Urothelium cell line (cell line): ENCODE measurements around the gene VAV2.

ENCODE experiments used
- DNase-seq: peaks from one replicate; pipeline ENCODE4 v3.0.0; 2011; ENCODE audit warnings: low spot score, mixed read lengths
- FAIRE-seq: peaks from 2 replicates; lab custom pipeline; 2011; peaks lifted over from hg19 to GRCh38; lab: Jason Lieb, UNC

The VAV2 gene

DNA sequence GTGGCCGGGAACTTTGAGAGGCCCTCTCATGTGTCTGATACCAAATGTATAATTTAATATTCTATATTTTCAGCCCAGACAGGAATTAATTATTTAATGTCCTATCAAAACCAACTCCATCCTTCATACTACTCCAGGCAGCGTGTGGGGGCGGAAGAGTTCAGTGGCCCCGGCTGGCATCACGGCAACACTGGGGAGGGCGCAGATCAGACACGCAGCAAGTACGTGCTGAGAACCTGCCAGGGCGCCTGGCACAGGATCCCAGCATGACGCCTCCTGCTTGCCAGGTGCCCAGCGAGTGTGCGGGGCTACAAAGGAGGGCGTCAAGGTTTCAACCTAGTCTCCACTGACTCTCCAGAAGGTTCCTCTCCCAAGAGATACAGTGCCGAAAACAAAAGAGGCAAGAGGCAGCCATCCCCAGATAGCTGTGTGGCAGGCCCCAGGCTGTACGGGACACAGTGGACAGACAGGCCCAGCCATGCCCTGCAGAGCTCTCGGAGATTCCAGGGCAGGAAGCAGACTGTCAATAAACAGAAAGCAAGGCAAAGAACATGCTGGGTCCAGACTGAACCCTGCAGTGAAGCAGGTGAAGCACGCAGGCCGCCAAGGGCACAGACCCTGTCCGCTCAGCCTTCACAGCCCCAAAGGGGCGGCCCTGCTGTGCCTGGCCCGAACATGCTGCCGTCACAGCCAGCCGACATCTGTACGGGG, 110.3 kb downstream of the VAV2 start:
- no peak for FAIRE-seq
- no peak for DNase-seq

GRCh38 chr9:133880851-133881661, 111.1 kb downstream of the VAV2 start:
- DNase-seq, result no peak
- FAIRE-seq, result no peak

- no peak for DNase-seq
Observed at GRCh38 chr9:133880136-133880535, 112.0 kb downstream of the VAV2 start.

GRCh38 chr9:133879615-133880014, 112.5 kb downstream of the VAV2 start:
- FAIRE-seq, result no peak
- DNase-seq, result no peak

More at GRCh38 chr9:133880136-133880535, 112.0 kb downstream of the VAV2 start:
- no peak for FAIRE-seq

- DNase-seq (no peak), FAIRE-seq (no peak)
Observed at GRCh38 chr9:133878402-133878801, 113.7 kb downstream of the VAV2 start.

GRCh38 chr9:133877967-133878366, 114.2 kb downstream of the VAV2 start:
- DNase-seq, result no peak
- FAIRE-seq, result no peak

DNA sequence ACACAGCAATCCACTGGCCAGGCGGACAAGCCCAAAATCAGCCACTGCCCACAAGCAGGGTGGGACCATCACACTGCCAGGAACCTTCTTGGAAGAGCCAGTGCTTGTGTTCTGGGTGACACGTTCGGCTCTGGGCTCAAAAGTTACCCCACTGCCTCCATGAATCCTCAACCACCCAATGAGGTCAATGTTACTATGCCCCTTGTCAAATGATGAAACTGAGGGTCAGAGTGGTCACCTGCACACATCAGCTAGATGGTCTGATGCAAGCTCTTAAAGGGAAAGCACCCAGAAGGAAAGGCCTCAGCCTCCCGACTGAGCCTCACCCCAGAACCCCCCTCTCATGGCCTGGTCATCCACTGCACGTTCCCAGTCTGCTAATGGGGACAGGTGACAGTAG, 114.8 kb downstream of the VAV2 start:
- no peak for FAIRE-seq
- no peak for DNase-seq

DNA sequence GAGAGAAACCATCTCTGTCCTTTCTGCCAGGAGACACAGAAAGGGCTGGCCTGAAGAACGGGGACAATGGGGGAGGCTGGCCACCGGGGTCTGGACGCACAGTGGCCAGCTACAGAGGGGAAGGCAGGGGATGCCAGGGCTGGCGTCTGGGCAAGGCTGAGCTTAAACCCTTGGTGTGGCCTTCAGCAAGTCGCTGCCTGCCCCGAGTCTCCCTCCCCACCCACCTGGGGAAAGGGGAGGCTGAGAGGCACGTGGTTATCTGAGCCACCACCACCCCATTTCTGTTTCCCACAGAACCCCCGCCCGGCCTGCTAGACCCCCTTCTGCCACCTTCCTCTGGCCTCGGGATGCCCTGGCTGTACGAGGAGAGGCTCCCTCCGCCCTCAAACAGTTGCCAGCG, 115.3 kb downstream of the VAV2 start:
- no peak for DNase-seq
- FAIRE-seq, result no peak

- DNase-seq (no peak), FAIRE-seq (no peak)
Observed at GRCh38 chr9:133876144-133876543, 116.0 kb downstream of the VAV2 start.

GRCh38 chr9:133875131-133875530, 117.0 kb downstream of the VAV2 start:
- FAIRE-seq (no peak), DNase-seq (peak; percentile 16)

GRCh38 chr9:133874659-133875058, 117.5 kb downstream of the VAV2 start:
- FAIRE-seq, result no peak
- DNase-seq, result no peak

DNA sequence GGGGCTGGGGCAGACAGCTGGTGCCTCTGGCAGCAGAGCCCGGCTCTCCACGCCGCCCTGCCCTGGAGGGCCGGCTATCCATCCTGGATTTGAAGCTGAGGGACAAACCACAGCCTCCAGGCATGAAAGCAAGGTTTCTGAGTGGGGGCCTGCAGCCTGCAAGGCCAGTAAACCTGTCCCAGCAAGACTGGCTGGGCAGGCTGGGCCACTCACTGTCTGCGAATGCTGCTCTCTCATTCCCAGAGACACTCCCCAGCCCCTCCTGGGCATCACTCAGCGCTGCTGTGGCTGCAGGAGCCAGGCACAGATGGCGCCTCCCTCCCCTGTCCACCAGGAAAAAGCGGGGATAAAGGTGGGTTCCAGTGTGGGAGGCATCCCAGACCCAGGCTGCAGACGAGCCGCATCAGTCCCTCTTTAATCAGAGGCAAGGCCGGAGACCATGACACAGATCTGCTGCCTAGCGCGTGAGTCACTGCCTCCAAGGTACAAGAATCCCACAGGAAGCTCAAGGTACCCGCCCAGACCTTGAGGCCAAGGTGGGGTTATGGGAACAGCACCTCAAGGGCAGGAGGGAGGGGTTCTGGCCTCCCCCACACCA, 118.0 kb downstream of the VAV2 start:
- DNase-seq (peak; percentile 88), FAIRE-seq (peak; percentile 53)

DNA sequence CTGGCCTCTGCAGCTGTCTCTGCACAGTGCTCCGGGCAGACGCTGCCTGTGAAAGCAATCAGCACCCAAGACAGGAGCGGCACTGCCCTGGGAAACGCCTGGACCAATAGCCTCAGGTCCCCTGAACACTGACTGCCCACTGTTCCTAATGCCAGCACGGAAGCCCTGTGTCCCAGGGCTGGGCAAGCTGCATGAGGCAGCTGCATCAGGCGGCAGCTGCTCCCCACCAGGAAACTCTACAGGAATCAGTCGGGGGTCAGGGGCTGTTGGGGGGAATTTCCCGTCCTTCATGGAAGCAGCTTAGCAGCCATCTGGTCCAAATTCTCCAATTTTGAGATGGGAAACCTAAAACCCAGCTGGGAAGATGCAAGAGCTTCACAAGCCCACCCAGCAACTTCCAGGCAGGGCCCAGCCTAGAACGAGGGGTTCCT, 118.6 kb downstream of the VAV2 start:
- DNase-seq (peak; percentile 17), FAIRE-seq (peak; percentile 50)

DNA sequence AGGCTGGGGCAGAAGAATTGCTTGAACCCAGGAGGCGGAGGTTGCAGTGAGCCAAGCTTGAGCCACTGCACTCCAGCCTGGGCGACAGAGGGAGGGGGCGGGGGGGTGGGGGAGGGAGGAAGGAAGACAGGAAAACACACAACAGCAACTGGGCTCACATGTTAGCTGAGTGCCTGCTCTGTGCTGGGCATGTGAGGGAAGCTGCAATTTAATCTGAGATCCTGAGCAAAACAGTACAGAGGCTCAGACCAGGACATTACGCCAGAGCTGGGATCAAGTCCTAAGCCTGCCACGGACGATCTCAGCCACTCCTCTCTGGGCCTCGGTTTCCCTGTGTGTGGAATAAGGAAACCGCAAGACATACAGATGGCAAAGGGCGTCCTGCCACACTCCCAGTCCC, 119.1 kb downstream of the VAV2 start:
- FAIRE-seq, result no peak
- no peak for DNase-seq

DNA sequence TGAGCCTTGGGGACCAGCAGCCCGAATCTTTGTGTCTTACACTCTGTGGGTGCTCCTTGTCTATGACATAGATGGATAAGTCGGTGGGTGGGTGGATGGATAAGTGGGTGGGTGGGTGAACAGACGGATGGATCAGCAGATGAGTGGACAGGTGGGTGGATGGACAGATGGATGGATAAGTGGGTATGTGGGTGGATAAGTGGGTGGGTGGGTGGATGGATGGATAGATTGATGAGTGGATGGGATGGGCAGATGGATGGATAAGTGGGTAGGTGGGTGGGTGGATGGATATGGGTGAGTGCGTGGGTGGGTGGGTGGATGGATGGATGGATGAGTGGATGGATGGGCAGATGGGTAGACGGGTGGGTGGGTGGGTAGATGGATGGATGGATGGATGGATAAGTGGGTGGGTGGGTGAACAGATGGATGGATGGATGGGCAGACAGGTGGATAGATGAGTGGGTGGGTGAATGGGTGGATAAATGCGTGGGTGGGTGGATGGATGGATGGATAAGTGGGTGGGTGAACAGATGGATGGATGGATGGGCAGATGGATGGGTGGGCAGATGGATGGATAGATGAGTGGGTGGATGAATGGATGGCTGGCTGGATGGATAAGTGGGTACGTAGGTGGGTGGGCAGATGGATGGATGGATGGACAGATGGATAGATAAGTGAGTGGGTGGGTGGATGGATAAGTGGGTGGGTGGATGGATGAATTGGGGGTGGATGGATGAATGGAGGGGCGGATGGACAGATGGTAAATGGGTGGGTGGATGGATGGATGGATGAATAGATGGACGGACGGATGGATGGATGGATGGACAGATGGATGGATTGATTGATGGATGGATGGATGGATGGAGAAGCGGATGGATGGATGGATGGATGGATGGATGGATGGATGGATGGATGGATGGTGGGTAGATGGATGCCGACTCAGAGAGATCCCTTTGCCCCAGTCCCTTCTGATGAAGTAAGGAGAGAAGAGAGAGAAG, 121.2 kb downstream of the VAV2 start:
- FAIRE-seq (peak; percentile 79), DNase-seq (no peak)

DNA sequence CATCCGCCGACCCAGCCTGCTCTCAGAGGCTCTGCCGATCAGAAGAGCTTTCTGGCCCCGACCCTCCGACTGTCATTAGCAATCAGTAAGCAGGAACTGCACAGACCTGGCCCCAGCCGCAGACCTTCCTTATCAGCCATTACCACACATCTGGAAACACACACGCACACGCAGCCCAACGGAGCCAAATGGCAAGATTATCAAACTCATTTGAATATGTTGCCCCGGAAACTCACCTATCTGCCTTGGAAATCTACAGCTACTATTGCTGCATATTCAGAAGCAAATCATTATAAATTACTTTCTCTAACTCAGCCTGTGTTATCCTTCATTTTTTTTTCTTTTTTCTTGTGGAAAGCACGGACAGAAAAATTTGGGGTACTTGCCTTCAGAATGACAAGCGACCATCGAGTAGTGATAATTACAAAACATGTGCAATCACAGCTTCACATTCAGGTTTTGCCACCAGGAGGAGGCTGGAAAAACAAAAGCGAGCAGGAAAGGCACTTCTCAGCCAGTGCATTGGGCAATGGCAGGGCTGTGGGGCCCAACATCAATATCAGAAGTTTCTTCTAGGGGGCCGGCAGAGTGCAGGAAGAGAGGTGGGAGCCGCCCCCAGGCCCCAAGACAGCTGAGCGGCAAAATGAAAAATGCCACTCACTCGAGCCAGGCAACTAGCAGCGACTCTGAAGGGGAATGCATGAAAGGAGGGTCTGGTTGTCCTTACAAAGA, 122.3 kb downstream of the VAV2 start:
- DNase-seq (no peak), FAIRE-seq (no peak)

- no peak for DNase-seq
- FAIRE-seq, result no peak
Observed at GRCh38 chr9:133868203-133868602, 123.9 kb downstream of the VAV2 start.

- DNase-seq (no peak), FAIRE-seq (no peak)
Observed at GRCh38 chr9:133866946-133867345, 125.2 kb downstream of the VAV2 start.

DNA sequence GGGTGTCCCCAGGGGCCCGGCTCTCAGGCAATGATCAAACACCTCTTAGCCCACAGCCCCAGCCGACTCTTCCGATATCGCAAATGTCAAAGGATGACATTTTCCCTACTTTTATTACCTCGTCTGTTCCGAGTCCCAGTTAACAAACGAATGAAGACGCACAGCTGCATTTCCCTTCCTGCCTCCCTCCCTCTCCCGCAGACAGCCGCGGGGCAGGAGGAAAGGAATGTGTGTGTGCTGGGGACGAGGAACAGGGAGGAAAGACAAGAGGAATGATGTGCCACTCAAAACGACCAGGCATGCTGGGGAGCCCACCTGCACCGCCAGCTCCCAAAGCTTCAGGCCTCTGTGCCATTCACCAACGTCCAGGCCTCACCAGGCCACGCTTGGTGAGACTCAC, 128.1 kb downstream of the VAV2 start:
- DNase-seq, result no peak
- no peak for FAIRE-seq

DNA sequence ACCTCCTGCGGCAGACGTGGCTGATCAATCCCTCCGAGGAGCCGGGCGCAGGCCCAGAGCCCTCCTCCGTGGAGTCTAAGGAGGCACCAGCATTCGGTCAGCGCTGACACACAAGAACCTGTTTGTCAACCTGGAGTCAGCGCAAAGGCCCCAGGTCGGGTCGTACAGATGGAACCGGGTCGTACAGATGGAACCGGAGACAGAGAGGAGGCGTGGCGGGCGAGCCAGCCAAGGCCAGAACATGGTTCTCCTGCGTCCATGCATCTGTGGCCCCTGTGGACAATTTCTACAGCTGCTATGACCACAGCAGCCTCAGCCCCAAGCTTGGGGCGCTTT, 128.9 kb downstream of the VAV2 start:
- DNase-seq, result no peak
- FAIRE-seq, result no peak
